ENCODE measurements around the gene PTPRM.

Gene PTPRM

GRCh38 chr18:8326763-8327394 is 759.8 kb downstream of the PTPRM start:
- DNase-seq (ENCODE audit: low spot score) = no peak

GRCh38 chr18:8328126-8328525 is 761.0 kb downstream of the PTPRM start:
- DNase-seq (ENCODE audit: low spot score) = no peak

GRCh38 chr18:8329186-8329771 is 762.2 kb downstream of the PTPRM start:
- no peak for DNase-seq (ENCODE audit: low spot score)

GRCh38 chr18:8330575-8330974 is 763.5 kb downstream of the PTPRM start:
- DNase-seq (ENCODE audit: low spot score) = no peak

GRCh38 chr18:8332286-8332685 is 765.2 kb downstream of the PTPRM start:
- no peak for DNase-seq (ENCODE audit: low spot score)

- DNase-seq (ENCODE audit: low spot score) = no peak
Observed at GRCh38 chr18:8333961-8334360, 766.8 kb downstream of the PTPRM start.

- no peak for DNase-seq (ENCODE audit: low spot score)
Observed at GRCh38 chr18:8337211-8337610, 770.1 kb downstream of the PTPRM start.

- DNase-seq (ENCODE audit: low spot score) = no peak
Observed at GRCh38 chr18:8339210-8339609, 772.1 kb downstream of the PTPRM start.

- DNase-seq (ENCODE audit: low spot score) = peak; percentile 16
Observed at GRCh38 chr18:8339952-8340351, 772.8 kb downstream of the PTPRM start.

GRCh38 chr18:8341481-8342230 is 774.5 kb downstream of the PTPRM start:
- no peak for DNase-seq (ENCODE audit: low spot score)

- no peak for DNase-seq (ENCODE audit: low spot score)
Observed at GRCh38 chr18:8348051-8348720, 781.1 kb downstream of the PTPRM start.

GRCh38 chr18:8349608-8350323 is 782.6 kb downstream of the PTPRM start:
- DNase-seq (ENCODE audit: low spot score) = no peak

GRCh38 chr18:8350628-8351027 is 783.5 kb downstream of the PTPRM start:
- no peak for DNase-seq (ENCODE audit: low spot score)

GRCh38 chr18:8351161-8351560 is 784.0 kb downstream of the PTPRM start:
- DNase-seq (ENCODE audit: low spot score) = no peak

GRCh38 chr18:8354304-8354703 is 787.2 kb downstream of the PTPRM start:
- no peak for DNase-seq (ENCODE audit: low spot score)

GRCh38 chr18:8356001-8356400 is 788.9 kb downstream of the PTPRM start:
- DNase-seq (ENCODE audit: low spot score) = no peak

- no peak for DNase-seq (ENCODE audit: low spot score)
Observed at GRCh38 chr18:8357320-8357719, 790.2 kb downstream of the PTPRM start.

GRCh38 chr18:8358033-8358765 is 791.1 kb downstream of the PTPRM start:
- no peak for DNase-seq (ENCODE audit: low spot score)

- DNase-seq (ENCODE audit: low spot score) = no peak
Observed at GRCh38 chr18:8359076-8359475, 792.0 kb downstream of the PTPRM start.

- DNase-seq (ENCODE audit: low spot score) = no peak
Observed at GRCh38 chr18:8359481-8359880, 792.4 kb downstream of the PTPRM start.

- DNase-seq (ENCODE audit: low spot score) = no peak
Observed at GRCh38 chr18:8361941-8362471, 794.9 kb downstream of the PTPRM start.

All from globus pallidus (tissue), 1 donor.